ENCODE measurements around the gene NUBP1.

DNA sequence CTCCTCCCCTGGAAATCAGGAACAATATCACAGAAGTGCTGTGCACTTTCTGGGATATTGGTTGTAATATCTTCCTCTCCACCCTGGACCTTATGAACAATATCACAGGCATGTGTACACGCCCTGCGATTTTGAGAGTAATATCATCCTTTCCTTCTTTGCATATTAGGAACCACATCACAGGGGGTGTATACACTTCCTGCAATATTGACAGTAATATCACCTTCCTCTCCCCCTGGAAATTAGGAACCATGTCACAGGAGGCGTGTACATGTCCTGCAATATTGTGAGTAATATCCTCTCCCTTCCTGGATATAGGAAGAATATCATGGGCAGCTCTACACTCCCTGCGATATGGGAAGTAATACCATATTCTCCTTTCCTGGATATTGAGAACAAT lies 34.7 kb upstream of the NUBP1 start:
- TF ChIP-seq, protein P1, sequence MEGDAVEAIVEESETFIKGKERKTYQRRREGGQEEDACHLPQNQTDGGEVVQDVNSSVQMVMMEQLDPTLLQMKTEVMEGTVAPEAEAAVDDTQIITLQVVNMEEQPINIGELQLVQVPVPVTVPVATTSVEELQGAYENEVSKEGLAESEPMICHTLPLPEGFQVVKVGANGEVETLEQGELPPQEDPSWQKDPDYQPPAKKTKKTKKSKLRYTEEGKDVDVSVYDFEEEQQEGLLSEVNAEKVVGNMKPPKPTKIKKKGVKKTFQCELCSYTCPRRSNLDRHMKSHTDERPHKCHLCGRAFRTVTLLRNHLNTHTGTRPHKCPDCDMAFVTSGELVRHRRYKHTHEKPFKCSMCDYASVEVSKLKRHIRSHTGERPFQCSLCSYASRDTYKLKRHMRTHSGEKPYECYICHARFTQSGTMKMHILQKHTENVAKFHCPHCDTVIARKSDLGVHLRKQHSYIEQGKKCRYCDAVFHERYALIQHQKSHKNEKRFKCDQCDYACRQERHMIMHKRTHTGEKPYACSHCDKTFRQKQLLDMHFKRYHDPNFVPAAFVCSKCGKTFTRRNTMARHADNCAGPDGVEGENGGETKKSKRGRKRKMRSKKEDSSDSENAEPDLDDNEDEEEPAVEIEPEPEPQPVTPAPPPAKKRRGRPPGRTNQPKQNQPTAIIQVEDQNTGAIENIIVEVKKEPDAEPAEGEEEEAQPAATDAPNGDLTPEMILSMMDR (IDR thresholded peaks at IDR 0.05; ENCODE audit: low read length) = no peak
- no peak for TF ChIP-seq EZH2 (IDR thresholded peaks at IDR 0.05; ENCODE audit: borderline replicate concordance, low read length)

Measured in OCI-LY1 (cell line).